ENCODE results near the gene SND1.

SND1 gene

DNA sequence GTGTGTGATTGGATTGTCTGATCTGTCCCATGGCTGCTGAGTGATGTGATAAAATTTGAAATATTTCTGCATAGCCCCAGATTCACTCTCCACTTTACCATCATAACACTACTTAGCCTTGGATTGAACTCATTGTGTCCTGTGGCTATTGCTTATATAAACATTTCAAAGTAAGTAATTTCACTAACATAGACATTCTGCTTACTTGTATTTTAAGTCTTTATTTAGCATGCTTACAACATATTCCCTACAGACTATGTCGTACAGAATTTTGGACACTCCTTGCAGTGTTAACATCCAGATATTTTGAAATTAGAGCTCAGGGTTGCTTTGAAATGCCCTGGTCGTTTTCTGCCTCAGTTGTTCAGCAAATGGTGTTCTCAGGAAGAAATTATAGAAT lies 261.7 kb downstream of the SND1 start:
- DNase-seq, result no peak

DNA sequence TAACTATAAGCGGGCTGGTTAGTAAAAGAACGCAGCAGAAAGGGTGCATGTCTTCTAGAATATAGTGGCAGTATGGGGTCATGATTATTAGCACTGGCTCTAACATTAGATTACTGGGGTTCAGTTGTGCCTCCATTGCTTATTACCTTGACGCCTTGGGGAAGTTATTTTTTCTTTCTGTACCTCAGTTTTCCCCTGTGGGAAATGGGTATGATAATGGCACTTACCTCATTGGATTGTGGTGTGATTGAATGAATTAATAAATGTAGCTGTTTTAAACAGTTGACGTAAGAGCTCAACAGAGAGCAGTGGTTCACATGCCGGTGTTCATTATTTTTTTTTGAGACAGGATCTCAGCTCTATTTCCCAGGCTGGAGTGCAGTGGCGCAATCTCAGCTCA lies 262.7 kb downstream of the SND1 start:
- no peak for DNase-seq

DNA sequence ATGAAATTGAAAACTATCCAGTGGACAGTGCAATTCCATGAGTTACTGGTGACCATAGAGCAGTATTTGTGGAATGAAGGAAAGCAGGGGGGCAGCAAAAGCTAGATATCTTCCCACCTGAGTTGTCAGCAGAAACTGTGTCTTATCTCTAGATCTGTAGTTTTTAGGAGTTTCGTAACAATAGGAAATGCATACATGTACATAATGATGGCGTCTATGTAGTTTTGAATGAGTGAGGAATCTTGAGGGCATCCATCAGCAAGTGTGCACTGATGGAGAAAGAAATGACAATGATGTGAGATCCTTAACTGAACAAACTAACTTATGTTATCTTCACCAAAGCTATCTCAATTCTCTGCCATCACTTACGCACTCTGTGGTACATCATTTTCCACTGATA lies 264.7 kb downstream of the SND1 start:
- DNase-seq, result no peak

DNA sequence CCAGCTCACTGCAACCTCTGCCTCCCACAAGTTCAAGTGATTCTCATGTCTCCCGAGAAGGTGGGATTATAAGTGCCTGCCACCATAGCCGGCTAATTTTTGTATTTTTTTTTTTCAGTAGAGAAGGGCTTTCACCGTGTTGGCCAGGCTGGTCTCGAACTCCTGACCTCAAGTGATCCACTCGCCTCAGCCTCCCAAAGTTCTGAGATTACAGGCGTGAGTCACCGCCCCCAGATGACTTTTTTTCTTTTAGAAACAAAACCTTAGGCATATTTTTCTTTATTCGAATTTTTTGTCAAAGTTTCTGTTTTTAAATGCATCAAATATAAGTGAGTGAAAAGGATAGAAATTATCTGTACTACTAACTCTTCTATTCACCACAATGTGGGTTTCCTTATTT lies 266.1 kb downstream of the SND1 start:
- no peak for DNase-seq

DNA sequence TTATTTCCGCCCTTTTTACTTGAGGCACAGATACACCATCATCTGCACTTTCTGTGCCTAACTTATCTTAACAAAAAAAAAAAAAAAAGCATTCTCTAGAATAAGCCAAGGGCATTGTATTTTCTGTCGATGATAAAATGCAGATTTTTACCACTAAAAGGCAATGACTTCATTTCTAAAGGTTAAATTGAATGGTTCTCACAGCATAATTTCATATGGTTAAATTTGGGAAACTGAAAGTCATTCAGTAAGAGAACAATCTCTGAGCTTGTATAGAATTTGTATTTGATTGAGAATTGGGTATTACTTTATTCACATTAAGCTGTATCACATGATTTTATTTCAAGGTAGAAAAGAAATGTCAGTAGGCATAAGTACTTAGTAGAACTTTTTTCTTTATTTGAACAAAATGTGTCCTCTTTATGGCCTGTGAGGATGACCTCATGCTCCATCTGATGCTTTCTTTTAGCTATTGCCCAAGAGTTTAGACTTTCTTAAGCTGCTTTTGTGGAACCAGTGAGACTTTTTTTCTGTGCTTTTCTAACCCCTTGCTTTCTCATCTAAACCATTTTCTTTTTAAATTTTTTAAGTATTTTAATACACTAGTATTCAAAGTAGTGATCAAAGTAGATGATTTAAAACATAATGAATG lies 268.9 kb downstream of the SND1 start:
- DNase-seq, result no peak

DNA sequence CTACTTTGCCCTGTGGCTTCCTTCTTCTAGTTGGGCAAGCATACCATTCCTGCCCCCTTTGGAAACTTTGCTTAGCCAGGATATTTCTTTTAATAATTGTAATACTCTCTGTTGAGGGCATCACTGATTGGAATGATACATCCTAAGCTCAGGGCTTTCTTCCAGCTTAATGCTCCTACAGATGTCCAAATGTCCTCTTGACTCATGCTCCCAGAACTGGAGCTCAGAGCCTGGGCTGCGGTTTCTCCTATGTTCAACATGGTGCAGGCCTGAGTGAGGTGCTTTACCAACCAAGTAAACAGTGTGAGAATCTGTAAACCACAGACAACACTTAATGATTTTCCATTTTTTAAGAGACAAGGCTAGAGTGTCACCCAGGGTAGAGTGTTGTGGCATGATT lies 270.7 kb downstream of the SND1 start:
- DNase-seq, result no peak

DNA sequence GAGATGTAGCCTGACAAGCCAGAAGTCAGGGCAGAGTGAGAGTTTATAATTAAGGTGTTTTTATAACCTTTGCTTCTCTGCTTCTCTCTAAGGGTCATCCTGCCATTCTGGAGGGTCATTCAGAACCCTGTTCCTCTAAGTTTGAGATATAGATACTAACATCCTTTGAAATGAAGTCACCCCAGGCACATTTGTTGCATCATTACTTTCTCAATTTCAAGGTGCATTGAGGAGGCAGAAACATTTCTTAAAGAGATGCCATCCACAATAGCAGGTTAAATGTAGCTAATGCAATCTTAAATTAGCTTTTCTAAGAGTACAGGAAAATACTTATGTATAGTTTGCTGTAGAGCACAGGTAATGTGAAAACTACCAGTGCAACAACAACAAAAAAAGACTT lies 272.9 kb downstream of the SND1 start:
- DNase-seq, result no peak

DNA sequence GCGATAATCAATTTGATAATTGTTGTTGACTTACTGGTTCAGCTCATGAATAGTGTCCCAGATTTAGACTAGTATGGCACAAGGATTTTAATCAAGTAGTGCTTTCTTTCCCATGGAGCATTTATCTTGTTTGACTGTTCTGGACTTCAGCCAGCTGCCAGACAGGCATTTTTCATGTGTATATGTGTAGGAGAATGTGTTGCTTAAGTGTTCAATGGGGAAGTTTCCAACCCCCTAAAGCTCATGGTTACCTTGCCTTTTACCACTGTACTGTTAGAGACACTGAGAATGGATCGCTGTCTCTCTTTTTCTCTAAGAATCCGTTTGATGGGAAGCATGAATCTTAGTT lies 275.3 kb downstream of the SND1 start:
- no peak for DNase-seq

DNA sequence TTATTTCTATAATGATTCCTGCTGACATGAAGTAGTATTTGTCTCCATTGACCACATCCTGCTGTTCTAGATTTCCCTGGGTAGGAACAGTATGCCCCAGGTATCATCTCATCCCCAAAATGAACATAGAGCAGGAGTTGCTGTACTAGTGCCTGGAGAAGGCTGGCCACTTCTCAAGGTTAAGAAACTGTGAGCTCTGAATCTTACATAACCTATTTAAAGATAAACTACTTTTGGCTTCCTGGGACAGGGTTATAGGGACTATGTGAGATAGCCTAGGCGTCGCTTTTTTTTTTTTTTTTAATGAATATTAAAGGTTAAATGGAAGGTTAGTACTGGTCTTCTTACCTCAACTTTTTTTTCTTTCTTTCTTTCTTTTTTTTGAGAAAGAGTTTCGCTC lies 276.2 kb downstream of the SND1 start:
- no peak for DNase-seq

DNA sequence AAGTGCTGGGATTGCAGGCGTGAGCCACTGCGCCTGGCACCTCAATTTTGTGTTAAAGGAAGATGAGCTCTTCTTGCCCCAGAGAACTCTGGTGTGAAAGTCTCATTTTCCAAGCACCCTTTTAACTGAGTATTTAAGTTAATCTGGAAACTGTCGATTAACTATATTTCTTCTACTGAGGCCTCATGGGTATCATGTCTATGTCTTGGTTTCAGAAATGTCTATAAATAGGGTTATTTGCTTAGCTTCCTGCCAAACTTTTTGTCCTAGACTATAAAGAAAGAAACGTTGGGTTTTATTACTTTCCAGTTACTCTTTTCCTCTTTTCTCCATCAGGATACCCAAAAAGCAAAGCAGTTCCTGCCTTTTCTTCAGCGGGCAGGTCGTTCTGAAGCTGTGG lies 276.9 kb downstream of the SND1 start:
- no peak for DNase-seq

DNA sequence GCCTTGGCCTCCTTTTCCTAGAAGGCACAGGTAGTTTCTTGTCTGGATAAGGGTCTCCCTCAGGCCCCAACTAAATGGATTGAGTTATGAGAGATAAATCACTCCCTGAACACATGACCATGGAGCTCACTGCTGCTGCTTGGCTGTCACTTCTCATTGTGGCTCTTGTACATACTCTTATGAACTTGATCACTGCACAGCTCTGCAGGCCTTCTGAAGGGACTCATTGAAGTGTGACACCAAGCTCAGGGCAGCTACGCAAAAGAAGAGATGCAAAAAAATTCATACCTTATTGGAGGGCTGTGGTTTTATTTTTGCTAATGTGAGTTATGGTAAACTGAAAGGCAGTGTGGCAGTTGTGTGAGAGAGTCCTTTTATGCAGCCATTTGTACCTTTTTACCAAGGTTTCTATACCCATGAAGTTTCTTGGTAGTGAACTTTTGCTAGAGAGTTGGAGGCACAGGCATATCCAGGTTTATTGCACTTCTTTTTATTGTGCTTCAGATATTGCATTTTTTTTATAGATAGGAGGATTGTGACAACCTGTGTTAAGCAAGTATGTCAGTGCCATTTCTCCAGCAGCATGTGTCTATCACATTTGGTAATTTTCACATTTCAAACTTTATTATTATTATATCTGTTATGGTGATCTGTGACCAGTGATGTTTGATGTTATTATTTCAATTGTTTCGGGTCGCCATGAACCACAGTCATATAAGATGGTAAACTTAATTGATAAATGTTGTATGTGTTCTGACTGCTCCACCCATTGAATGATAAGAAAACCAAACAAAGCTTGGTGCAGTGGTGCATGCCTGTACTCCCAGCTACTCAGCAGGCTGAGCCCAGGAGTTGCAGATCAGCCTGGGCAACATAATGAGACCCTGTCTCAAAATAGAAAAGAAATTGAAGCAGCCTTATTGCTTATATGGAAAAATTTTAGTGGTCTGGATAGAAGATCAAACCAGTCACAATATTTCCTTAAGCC lies 278.6 kb downstream of the SND1 start:
- DNase-seq, result no peak

DNA sequence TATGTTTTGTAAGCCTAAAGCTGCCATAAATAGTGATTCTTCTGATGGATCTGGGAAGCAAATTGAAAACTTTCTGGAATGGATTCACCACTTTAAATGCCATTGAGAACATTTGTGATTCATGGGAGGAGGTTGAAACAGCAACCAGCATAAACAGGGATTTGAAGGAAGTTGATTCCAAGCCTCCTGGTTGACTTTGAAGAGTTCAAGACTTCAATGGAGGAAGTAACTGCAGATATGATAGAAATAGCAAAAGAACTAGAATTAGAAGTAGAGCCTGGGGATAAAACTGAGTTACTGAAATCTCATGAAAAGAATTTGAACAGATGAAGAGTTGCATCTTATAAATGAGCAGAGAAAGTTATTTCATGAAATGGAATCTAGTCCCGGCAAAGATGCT lies 280.1 kb downstream of the SND1 start:
- no peak for DNase-seq

DNA sequence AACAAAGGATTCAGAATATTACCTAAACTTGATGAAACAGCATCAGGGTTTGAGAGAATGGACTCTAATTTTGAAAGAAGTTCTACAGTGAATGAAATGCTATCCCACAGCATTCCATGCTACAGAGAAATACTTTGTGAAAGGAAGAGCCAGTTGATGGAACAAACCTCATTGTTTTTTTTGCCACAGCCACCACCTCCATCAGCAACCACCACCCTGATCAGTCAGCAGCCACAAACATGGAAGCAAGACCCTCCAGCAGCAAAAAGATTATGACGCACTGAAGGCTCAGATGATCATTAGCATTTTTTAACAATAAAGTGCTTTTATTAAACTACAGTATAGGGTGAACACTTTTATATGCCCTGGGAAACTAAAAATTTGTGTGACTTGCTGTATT lies 280.5 kb downstream of the SND1 start:
- DNase-seq, result no peak

DNA sequence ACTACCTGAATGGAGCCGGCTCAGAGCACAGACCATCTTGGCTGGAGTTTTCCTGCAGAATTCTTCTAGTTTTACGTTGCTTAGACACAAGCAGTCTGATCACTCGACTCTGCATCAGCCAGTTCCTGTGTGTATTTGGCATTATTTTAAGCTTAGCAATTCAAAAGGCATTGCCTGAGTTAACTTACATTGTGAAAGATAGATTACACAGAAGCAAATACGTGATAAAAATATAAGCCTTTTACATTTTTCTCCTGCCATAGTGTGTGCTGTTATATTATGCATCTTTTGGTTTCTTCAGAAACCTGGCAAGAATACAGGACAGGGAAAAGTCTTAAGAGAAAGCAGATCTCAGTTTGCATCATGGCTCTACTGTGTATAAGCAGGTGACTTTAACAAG lies 281.2 kb downstream of the SND1 start:
- DNase-seq, result no peak

DNA sequence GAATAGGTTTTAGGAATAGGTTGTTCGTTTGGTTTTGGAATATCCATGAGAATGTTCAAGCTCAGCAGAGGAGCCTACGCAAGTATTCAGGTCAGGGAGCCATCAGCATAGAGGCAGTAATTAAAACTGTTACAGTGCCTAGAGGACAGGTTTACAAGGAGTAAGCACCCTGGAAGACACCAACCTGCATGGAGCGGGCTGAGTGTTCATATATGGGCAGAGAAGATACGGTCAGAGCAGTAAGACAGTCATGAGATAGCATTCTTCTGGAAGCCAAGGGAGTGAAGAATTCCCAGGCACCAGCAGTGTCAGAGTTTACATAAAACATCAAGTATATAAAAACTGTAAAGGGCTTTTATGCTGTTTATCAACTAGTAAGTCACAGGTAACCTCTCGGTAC lies 282.7 kb downstream of the SND1 start:
- no peak for DNase-seq

DNA sequence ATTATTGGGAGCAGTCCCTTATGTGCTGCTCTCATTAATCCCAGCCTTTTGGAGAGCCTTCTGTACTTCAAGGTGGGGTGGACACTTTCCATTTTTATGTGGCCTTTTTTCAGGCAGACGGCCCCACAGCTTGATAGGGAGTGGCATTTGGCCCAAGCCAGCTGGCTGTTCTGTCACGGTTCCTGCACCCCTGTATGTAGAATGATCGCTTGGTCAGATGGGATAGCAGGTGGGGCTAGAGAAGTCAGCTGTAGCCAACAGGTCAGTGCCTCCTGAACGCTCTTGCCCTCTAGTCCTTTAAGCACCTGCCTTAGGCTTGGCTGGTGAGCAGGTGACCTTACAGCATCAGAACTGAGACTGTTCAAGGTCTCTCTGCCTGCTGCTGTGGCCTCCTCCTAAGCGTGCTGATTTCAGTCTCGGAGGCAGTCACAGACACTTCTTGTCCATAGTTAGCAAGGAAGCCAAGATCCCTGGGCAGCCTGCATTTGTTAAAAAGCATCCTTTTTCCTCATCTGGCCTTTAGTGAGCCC lies 283.9 kb downstream of the SND1 start:
- DNase-seq, result no peak

DNA sequence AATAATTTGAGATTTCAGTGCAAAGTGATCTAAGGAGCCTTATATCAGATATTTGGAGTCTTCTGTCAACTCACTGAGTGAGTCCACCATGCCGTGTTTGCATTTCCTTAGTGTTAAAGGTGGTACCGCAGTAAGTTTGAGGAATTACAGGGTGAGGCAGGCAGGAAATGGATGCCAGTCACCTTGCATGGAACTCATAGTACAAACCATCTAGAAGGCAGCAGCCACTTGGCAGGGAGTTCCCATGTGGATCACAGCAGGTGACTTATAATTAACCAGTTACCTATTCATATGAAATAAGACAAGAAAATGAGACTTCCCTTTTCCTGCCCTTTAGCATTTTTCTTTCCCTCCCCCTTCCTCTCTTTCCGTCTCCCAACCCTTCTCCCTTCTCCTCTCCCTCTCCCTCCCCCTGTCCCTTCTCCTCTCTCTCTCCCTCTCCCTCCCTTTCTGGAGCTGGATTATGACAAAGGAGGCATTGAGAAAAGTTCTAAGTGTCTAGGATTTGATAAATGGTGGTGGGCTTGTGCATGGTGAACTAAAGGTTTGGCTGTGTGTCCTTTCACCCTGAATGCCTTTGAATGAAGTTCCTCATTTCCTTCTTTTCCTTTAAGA lies 285.2 kb downstream of the SND1 start:
- no peak for DNase-seq

DNA sequence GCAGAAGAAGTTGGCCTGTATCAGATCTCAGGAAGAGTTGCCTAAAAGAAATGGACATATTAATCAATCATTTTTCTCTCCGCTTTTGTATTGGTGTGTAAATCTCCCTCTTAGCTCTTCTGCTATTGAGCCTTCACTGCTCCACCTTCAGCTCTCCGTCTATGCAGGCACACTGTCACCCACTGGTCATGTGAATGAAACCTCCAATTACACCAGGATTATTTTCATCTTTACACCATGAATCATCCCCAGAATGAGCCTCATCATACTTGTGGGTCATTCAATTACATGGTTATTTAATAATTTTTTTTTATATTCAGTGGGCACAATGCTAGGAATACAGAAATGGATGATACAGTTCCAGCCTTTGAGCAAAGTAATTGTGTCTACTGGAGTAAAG lies 286.6 kb downstream of the SND1 start:
- DNase-seq, result no peak

DNA sequence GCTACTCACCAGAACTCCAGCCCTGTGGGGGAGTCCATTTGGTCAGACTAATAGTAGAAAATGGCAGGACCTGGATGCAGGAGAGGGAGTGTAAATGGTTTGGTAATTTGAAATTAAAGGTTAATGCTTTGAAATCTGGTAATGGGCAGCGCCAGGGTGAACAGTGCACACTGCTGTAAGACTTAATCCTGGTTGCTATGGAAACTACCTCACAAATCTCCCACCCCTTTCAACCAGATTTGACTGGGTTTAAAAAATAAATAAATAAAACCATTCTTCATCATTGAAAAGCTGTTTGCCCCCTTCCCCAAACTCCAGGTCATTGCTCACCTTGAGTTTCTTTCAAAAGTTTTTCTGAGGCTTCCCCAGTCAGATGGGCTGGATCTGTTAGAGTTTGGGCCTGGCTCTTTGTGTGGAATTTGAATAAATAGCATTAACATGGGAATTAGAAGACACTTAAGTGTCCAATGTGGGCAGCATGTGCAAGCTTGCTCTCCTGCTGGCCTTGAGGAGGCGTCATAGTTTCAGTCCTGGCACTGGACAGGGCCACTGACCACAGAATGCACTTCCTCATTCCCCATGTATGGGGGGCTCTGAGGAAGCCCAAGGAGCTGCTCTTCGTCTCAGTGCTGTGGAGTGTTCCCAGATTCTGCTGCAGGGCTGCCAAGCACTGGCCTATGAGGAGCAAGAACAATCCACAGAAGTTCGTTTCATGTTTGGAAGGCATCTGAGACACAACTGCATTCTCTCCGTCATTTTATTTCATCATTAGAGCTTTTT lies 288.6 kb downstream of the SND1 start:
- no peak for DNase-seq

DNA sequence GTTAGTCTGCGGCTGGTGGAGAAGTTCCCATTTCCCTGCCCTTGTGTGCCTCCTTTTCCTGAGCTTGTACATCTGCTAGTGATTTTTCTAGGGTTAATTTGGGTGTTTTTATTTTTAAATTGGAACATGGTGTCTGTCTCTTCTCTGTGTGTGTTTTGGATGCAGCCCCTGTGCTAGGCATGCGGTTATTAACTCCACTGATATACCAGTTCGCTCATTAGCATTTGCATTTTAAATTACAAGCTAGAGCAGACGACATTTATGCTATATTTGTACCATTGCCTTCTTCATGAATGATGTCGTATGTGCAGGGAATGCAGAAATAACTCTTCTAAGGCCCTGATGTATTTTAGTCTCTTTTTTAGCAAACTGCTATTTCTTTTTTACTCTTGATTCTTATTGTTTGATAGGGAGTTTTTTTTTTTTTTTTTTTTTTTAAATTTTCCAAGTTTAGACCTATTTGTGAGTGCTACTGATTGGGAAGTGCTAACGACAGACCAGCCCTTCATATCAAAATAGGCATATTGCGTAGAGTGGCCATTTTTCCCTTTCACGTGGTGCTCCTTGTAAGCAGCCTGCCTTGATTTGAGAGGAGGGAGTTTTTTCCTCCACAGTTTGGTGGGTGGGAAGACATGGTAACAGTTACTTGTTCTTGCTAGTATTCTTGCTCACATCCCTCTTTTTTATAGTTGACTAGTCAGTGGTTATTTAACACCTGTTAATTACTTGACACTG lies 289.6 kb downstream of the SND1 start:
- no peak for DNase-seq

DNA sequence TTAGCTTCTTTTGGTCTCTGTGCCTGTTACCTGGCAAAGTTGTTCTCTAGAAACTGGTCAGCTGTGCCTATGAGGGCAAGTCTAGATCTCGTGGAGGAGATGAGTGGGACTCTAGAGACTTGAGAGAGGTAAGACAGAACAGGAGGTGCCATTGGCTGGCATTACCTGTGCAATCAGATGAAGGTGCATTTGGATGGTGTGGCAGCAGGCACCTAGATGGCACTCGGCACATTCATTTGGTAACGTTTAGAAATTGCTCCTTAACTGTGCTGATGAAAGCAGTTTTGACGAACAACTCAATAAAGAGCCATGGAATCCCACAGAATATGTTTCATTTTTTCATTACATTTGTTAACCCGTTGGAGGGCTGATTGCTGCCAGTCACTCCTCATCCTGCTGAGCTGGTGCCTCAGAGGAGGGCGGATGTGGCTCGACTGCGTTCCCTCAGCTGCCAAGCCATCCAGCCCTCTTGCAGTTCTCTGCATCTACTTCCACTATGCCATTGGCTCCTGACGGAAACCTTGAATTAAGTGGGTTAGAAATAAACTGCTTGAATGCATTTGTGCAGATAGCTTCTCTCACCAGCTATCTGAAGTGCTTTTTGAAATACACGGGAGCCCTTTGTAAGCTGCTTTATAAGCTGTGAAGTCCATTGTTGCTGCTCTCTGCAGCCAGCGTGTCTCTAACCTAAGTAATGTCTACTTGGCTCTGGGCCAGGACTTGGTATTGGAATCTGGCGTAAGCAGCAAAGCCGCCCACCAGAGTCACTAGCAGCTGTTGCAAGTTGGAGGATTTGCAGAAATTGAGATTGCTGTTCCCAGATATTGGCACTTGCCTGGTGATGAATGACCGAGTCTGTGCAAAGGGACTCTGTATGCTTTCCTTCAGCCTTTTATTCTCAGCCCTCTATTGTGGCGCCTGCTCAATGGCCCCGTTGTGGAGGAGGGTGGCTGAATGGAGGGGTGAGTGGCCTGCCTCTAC lies 291.8 kb downstream of the SND1 start:
- DNase-seq, result no peak
